ENCODE results near the gene SIAH1.

GRCh38 chr16:48332978-48333377 lies 52.2 kb downstream of the SIAH1 start:
- TF ChIP-seq, protein P1, sequence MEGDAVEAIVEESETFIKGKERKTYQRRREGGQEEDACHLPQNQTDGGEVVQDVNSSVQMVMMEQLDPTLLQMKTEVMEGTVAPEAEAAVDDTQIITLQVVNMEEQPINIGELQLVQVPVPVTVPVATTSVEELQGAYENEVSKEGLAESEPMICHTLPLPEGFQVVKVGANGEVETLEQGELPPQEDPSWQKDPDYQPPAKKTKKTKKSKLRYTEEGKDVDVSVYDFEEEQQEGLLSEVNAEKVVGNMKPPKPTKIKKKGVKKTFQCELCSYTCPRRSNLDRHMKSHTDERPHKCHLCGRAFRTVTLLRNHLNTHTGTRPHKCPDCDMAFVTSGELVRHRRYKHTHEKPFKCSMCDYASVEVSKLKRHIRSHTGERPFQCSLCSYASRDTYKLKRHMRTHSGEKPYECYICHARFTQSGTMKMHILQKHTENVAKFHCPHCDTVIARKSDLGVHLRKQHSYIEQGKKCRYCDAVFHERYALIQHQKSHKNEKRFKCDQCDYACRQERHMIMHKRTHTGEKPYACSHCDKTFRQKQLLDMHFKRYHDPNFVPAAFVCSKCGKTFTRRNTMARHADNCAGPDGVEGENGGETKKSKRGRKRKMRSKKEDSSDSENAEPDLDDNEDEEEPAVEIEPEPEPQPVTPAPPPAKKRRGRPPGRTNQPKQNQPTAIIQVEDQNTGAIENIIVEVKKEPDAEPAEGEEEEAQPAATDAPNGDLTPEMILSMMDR (IDR thresholded peaks at IDR 0.05) = no peak
- no peak for TF ChIP-seq POLR2A (IDR thresholded peaks at IDR 0.05)

Measured in transverse colon (tissue), 3 donors.